ENCODE results near the gene VGF.

DNA sequence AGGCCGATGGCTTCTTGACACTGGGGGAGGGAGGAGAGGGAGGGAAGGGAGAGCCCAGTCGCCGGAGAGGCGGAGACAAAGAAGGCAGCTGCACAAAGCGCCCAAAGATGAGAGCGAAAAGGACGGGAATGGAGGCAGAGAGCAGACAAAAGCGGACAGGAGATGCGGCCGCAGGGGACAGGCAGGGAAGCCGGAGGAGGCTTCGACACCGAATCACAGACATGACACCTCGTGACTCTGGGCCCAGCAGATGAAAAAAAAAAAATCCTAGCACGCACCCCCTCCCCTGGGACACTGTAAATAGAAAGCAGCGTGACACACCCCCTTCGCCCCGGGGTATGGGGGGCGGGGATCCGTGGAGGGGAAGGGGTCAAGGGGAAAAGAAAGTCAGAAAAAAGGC lies 13.7 kb upstream of the VGF start:
- TF ChIP-seq, protein P1, sequence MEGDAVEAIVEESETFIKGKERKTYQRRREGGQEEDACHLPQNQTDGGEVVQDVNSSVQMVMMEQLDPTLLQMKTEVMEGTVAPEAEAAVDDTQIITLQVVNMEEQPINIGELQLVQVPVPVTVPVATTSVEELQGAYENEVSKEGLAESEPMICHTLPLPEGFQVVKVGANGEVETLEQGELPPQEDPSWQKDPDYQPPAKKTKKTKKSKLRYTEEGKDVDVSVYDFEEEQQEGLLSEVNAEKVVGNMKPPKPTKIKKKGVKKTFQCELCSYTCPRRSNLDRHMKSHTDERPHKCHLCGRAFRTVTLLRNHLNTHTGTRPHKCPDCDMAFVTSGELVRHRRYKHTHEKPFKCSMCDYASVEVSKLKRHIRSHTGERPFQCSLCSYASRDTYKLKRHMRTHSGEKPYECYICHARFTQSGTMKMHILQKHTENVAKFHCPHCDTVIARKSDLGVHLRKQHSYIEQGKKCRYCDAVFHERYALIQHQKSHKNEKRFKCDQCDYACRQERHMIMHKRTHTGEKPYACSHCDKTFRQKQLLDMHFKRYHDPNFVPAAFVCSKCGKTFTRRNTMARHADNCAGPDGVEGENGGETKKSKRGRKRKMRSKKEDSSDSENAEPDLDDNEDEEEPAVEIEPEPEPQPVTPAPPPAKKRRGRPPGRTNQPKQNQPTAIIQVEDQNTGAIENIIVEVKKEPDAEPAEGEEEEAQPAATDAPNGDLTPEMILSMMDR (conservative IDR thresholded peaks at IDR 0.05), result no peak
- TF ChIP-seq ZFX (IDR thresholded peaks at IDR 0.05), result no peak

Data from C4-2B (cell line).